HG02938 (cell line): ENCODE data around the gene SURF2.
A peak's percentile ranks its signal among the peaks of the same experiment; 100 is the strongest.

Experiments used
- ATAC-seq: cut with Tn5 transposase; IDR thresholded peaks from one replicate; pipeline ENCODE4 v1.9.1; 2021; ENCODE audit warnings: mild to moderate bottlenecking, moderate library complexity; ENCODE audit not compliant: unreplicated experiment

SURF2 gene

DNA sequence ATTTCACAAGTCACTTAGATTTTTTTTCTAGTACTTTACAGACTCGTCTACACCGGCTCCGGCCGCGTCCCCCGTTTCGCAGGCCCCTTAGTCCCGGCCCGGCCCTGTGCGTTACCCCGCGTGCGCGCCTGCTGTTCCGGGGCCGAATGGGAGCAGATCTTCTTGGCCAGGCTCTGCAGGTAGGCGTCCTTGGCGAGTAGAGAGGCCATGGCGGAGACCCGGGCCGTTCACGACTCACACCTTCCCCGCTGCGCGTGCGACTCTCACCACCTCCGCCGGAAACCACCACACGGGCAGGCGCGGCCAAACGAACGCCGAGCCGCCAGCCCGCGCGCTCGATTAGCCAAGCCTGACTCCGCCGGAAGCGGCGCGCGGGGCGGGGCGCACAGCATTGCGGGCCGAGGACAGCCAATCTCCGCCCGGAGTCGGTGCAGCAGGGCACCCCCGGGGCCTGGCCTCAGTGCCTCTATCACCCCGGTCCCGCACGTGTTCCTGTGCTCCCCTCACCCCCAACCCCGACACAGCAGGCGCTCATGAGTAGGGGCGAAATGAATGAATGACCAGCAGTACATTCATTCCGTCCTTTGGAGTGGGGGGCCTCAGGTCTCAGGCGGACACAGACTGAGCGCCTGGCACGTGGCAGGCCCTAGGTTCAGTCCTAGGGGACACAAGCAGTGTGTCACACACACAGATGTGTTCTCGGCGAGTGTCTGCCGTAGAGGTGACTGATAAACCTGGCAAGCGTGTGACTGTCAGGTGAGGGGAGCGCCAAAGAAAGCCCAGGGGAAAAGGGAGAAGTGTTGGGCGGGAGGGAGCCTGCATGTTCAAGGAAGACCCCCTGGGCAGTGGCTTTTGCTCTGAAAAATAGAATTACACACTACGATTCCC is 20.2 kb upstream of the SURF2 start, which contains the start of gene SURF6:
SURF6 (minus strand) TSS at position 265 of the 888 bp plus-strand sequence; CDS start at position 209, 56 bp downstream.
- ATAC-seq = peak; percentile 76

DNA sequence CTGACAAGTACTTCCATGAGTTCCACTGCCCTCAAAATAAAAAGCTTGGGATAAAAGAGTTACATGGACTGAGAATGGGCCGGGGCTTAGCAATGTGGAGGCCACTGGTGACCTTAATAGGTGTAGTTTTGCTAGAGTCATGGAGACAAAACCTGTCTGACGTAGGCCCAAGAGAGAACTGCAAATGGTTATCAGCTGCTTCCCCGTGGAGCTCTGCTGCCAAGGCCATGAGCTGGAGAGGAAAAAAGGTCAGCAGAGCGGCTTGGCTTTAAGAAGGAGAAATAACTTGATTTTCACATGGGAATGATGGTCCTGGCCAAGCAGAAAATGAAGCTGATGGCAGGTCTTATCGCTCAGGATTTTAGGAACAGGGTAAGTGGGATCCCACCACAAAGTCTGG is 16.7 kb upstream of the SURF2 start:
- no peak for ATAC-seq

DNA sequence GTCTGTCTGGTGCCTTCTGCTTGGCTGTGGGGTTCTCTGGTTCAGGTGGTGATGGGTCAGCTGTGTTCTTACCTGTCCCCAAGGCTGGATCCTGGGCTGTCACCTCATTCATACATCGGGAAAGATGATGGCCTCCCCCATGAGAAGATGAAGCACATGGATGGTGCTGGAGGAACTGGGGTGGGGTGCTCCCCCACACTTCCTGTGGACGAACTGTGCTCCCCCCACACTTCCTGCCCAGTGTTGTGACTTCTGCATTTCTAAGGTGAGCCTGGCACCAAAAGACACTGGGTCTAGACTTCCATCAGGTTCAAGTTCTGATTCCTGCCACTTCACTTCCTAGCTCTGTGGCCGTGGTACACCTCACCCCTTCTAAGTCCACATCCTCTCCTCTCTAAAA is 16.1 kb upstream of the SURF2 start:
- ATAC-seq = no peak

GRCh38 chr9:133340916-133341315 is 15.4 kb upstream of the SURF2 start:
- no peak for ATAC-seq

DNA sequence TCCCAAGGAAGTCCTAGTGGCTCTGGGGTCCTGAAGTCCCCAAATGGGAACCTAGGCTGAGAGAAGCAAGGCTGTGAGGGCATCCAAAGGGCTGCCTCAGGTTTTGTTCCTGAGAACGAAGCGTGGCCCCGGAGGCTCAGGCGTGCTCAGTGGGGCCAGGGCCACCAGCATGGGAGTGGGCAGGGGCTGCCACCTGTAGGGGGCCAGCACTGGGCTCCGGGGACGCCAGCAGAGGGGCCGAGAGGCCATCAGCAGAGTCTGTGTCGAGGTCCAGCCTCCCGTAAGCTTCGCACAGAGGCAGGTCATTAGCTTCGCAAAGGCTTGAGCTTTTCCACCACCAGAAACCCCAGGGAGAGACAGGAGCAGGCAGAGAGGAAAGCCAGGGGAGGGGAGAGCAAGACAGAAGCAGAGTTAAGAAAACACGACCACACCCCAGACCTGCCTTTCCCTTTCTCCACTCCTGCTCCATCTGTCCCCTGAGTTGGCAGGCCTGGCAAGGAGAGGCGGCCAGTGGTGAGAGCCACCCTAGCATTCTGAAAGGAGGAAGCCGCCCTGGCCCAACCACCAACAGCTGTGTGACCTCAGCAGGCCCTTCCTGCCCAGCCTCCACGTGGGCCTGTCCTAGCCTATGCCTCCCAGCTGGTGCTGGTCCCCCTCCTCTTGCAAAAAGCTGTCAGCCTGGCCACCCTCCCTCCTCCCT is 14.8 kb upstream of the SURF2 start:
- no peak for ATAC-seq

GRCh38 chr9:133342069-133342406 is 14.3 kb upstream of the SURF2 start:
- ATAC-seq = no peak

GRCh38 chr9:133342570-133342969 is 13.8 kb upstream of the SURF2 start:
- ATAC-seq = no peak

GRCh38 chr9:133344071-133344470 is 12.3 kb upstream of the SURF2 start:
- ATAC-seq = no peak

GRCh38 chr9:133344979-133345378 is 11.4 kb upstream of the SURF2 start:
- ATAC-seq = no peak

GRCh38 chr9:133345596-133345995 is 10.8 kb upstream of the SURF2 start:
- no peak for ATAC-seq

DNA sequence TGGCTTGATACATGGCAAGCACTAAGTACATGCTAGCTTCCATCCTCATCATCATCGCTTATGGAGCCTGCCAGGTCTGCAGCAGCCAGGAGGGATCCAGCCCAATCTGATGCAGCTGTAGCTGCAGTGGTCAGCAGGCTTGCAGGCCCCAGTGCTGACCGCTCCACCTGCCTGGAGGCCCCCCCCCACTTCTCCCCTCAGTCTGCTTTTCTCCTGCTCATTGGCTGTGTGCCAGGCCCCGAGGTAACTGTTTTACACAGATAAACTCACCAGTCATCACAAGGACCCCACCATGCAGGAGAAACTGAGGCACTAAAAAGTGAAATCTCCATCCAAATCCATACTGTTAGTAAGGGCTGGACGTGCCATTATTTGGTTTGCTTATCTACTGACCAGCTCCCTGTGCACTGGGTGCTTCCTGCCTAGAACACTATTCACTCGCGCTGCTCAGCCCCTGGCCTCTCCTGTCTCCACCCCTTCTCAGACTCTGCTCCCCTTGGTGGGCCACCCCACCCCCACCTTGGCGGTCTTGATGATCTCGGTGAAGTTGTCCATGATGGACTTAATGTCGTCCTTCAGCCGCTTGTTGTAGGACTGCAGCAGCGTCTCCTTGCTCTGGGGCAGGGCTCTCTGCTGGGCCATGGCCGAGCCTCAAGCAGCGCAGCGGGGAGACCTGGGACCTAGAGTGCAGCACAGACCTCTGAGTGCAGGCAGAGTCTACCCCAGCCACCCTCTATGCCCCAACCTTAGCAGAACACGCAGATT is 10.1 kb upstream of the SURF2 start:
- ATAC-seq = no peak

- peak; percentile 12 for ATAC-seq
Observed at GRCh38 chr9:133347515-133347984, 8.8 kb upstream of the SURF2 start.

DNA sequence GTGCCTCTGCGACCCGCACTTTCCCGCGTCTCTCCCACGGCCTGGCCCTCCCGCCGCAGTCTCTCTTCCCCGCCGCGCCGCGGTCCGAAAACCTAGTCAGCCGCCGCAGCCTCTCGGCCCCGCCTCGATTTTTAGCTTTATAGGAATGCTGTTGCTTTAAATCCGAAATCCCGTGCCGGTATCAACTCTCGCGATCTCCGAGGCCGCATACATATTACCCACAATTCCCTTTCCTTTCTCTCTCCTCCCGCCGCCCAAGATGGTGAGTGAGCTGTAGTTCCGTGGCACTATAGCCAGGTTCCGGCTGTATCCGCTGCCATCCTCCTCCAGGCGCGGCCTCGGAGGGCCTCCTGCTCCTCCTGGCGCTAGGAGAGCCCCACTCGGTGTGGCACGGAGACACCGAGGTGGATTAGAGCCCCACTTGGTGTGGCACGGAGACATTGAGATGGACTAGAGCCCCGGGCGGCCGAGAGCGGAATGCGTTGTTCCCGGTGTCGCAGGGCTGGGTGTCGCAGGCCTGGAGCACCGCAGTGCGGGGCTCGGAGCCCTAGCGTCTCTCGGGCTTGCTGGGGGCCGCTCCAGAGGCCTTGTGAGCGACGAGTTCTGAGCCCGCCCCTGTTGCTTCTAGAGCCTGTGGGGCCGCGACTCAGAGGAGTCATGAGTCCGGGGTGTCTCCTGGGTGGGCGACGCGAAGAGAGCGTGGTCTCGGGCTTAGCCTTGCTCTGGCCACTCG is 8.2 kb upstream of the SURF2 start, which contains the start of the genes MED22 and RPL7A:
MED22 (minus strand) TSS at position 147 of the 733 bp plus-strand sequence. CDS start 1,469 bp downstream, outside the sequence.
RPL7A (plus strand) TSS at position 234 of the 733 bp plus-strand sequence; CDS start at position 260, 26 bp downstream.
- ATAC-seq = peak; percentile 70

DNA sequence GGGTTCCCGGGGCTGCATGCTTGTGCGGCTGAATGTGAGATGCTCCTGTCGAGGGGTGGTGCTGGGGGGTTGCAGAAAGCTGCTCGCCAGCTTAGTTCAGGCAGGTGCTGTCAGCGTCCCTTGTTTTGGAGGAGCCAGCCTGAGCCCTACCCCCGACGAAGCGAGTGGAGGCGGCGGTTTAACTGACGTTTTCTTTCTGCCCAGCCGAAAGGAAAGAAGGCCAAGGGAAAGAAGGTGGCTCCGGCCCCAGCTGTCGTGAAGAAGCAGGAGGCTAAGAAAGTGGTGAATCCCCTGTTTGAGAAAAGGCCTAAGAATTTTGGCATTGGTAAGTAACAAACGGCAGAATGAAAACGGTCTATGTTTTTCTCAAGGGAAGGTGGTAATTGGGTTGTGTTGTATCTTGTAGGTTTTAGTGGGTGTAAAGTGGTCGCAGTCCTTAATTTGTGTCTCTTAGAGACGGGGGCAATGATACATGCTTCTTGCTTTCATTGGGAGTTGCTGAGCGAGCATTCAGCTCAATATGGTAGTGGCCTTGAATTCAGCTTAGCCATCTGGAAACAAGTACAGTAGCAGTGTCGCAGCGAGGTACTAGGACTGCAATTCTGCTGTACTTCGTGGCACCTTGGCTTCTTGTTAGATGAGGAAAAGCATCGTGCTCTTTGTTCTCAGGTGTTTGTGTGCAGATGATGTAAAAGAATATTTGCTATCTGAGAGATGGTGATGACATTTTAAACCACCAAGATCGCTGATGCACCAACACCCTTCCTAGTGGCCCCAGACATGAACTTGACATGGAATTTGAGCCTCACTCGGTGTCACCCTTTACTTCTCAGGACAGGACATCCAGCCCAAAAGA is 7.4 kb upstream of the SURF2 start:
- ATAC-seq = no peak

DNA sequence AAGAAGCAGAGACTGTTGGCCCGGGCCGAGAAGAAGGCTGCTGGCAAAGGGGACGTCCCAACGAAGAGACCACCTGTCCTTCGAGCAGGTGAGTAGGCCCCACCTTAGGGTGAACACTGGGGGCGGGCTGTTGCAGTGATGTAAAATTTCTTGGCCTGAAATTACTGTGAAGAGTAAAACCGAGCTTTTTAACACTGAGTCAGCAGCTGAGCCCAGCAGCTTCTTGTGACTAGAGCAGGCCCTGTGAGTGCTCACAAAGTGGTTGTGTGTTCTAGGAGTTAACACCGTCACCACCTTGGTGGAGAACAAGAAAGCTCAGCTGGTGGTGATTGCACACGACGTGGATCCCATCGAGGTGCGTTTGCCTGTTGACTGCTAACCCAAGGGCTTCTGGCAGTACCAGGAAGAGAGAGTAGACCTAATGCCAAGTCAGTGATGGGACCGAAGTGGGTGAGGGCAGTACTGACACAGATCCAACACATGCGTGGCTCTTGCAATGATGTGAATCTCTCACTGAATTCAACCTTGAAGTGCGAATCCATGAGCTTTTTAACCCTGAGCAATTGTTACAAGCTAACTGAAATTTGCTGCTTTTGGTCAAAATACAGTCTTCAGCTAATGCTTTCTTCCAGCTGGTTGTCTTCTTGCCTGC is 6.3 kb upstream of the SURF2 start:
- ATAC-seq = no peak

- ATAC-seq = no peak
Observed at GRCh38 chr9:133351526-133351907, 4.8 kb upstream of the SURF2 start.

- ATAC-seq = no peak
Observed at GRCh38 chr9:133351908-133352634, 4.3 kb upstream of the SURF2 start.

GRCh38 chr9:133352635-133353340 is 3.6 kb upstream of the SURF2 start:
- ATAC-seq = no peak
